HT-29 (cell line): ENCODE data around the gene TRAIP. TPM values are rescaled to one million over a fixed set of nuclear protein-coding genes. Genes with fewer than 3 reads are reported as not detected.
"Not testable (repeated sequence)": the region's sequence is repeated elsewhere in the genome, so short reads cannot be mapped to it uniquely, and the experiment has no call there.

Experiments
- DNase-seq: peaks from one replicate; pipeline ENCODE4 v3.0.0-alpha.2; 2015; ENCODE audit warnings: low spot score
- total RNA-seq: library from RNA; depleted of rRNA; stranded (reverse); fragments of >200 nt; shearing (Covaris generic); gene quantifications from 2 replicates; pipeline ENCODE4 v1.2.3, GENCODE V29; 2014

Gene TRAIP
- total RNA-seq, 1 experiment from 2014 or later: 10.3 TPM

GRCh38 chr3:49826016-49826415, 30.3 kb downstream of the TRAIP start:
- DNase-seq: no peak

DNA sequence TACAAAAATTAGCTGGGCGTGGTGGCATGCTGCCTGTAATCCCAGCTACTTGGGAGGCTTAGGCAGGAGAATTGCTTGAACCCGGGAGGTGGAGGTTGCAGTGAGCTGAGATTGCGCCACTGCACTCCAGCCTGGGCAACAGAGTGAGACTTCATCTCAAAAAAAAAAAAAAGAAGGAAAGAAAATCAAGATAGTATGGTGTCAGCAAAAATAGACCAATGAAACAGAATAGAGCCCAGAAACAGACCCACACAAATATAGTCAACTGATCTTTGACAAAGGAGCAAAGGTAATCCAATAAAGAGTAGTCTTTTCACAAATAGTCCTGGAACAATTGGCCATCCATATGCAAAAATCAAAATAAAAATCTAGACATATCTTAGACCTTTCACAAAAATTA, 33.2 kb downstream of the TRAIP start:
- not testable (repeated sequence) for DNase-seq

- no peak for DNase-seq
Observed at GRCh38 chr3:49813497-49814174, 42.7 kb downstream of the TRAIP start, which contains the start of gene UBA7. Gene UBA7, minus strand, starts transcription at chr3:49813953. Its CDS starts 166 bp downstream, at chr3:49813787.

GRCh38 chr3:49812916-49813496, 43.4 kb downstream of the TRAIP start:
- no peak for DNase-seq

DNA sequence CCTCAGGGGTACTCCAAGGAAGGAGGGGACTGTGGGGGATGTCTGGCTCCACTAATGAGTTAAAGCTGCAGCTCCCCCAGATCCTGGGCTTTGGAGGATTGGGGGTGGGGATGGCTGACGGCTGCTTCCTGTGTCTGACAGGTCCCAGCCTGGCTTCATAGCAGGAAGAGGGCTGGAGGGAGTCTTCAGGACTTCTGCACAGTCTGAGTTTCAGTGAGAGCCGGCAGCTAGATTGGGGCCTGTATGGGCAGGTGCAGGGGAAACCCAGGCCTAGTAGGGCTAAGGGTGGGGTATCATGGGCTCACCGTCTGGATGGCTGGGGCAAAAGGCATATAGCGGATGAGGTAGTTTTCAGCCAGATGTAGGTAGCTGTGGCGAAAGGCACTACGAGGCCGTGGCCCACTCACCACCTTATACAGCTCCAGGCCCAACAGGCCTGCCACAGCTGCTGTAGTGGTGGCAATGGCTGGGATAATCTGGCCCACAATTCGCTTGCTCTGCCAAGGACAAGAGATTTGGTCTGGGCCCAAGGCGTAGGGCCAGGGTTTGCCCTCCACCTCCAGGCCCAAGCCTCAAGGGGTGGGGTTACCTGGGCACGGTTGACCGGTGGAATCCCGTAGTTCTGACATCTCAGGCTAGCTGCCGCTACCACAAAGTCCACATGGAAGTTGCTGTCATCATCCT, 48.8 kb downstream of the TRAIP start:
- no peak for DNase-seq

DNA sequence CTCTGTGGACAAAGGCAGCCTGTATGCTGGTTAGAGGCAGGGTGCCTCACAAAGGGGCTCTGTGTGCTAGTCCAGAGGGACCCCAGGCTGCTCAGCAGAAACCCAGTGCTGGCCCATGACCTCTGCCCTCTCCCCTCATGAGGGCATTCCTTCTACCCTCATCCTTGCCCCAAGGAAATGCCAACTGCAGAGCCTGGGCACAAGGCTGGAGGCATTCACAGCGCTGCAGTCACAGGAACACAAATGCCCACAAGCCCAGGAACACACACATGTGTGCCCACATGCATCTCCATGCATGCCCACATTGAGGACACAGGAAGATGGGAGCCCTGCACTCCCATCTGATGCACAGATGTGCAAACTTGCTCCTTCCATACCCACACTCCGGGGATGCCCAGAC, 49.5 kb downstream of the TRAIP start:
- no peak for DNase-seq

GRCh38 chr3:49805897-49806701, 50.3 kb downstream of the TRAIP start:
- DNase-seq: no peak

GRCh38 chr3:49805367-49805782, 51.0 kb downstream of the TRAIP start:
- peak; percentile 39 for DNase-seq

DNA sequence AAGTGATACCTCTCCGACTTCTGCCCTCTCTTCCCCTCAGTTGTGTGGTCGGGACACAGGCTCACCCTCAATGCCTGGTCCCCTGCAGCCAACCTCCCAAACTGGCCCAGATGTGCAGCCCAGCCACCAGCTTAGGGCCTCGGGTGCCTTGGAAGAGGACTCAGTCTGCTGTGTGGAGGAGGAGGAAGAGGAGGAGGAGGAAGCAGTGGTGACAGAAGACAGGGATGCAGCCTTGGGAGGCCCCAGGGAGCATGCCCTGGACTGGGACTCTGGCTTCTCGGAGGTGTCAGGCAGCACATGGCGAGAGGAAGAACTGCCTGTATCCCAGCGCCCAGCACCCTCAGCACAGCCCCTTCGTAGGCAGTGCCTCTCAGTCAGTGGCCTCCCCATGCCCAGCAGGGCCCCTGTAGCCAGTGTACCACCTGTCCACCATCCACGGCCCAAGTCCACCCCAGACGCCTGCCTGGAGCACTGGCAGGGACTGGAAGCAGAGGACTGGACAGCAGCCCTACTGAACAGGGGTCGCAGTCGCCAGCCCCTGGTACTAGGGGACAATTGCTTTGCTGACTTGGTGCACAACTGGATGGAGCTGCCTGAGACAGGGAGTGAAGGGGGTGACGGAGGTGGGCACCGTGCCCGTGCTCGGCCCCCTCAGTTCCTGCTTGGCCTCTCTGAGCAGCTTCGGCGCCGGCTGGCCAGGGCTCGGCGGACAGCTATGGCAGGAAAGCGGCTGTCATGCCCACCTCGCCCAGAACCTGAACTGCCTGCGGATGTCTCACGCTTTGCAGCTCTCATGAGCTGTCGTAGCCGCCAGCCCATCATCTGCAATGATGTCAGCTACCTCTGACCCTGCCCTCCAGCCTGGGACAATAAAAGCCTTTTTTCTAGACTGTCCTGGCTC, 52.0 kb downstream of the TRAIP start:
- no peak for DNase-seq

- DNase-seq: no peak
Observed at GRCh38 chr3:49803465-49804140, 52.8 kb downstream of the TRAIP start.

- peak; percentile 83 for DNase-seq
Observed at GRCh38 chr3:49802719-49803464, 53.5 kb downstream of the TRAIP start, which contains the start of gene INKA1. Gene INKA1, plus strand, starts transcription at chr3:49803261. Its CDS starts 132 bp downstream, at chr3:49803393.

DNA sequence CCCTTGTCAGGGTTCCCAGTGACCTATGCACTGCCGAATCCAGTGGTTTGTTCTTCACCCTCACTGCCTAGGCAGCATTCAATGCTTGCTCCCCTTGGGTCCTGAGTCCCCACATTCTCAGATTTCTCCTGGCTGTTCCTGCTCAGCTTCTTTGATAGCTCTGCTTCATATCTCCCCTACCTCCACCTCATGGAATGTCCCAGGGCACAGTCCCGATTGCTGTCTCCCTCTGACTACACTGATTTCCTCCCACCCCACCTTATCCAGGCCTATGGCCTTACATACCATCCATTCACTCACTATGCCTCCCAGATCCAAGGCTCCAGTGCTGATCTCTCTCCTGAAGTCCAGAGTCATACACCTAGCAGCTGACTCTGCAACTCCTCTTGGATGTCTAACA, 55.2 kb downstream of the TRAIP start:
- no peak for DNase-seq

GRCh38 chr3:49799761-49800160, 56.6 kb downstream of the TRAIP start, which contains the start of gene CDHR4:
Gene CDHR4, minus strand, starts transcription at chr3:49799873. Its CDS starts 61 bp downstream, at chr3:49799812.
- DNase-seq: peak; percentile 70

- no peak for DNase-seq
Observed at GRCh38 chr3:49799105-49799504, 57.3 kb downstream of the TRAIP start.

GRCh38 chr3:49794926-49795905, 61.1 kb downstream of the TRAIP start:
- DNase-seq: no peak

GRCh38 chr3:49794431-49794830, 61.9 kb downstream of the TRAIP start:
- no peak for DNase-seq

GRCh38 chr3:49793486-49794085, 62.8 kb downstream of the TRAIP start:
- no peak for DNase-seq
